ENCODE measurements around the gene CTSZ.

GRCh38 chr20:58995461-58996225, 11.4 kb downstream of the CTSZ start:
- TF ChIP-seq CTCF (IDR thresholded peaks at IDR 0.05; ENCODE audit: low read depth, low read length) (no peak), EZH2phosphoT487 (IDR thresholded peaks at IDR 0.05; ENCODE audit: low read depth) (no peak)

Measured in OCI-LY3 (cell line).